GM12801 (cell line): Measurements from ENCODE around the gene PHACTR1.

Experiments used
- TF ChIP-seq, protein P1 (sequence below): IDR thresholded peaks from one replicate; pipeline ENCODE4 v1.5.1; 2011; ENCODE audit warnings: control low read depth; ENCODE audit not compliant: insufficient read length; ENCODE audit errors: extremely low read depth

Gene PHACTR1

DNA sequence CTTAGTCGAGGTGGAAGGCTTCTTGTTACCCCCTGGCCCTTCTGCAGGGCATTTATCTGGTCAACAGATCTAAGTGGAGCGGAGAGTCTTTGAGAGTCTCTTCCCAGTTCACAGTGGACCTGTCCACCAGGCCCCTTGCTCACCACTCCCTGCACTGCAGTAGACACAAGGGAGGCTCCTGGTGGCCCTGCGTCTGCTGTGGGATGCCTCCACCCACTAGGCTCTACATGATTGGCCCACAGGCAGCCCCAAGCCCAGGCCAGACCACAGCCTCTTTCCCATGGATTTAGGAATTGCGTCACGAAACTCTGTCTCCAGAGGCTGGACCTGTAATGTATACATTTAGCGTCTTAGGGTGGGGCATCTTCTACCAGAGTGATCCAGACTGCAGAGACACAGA, 583.4 kb downstream of the PHACTR1 start:
- TF ChIP-seq, protein P1, sequence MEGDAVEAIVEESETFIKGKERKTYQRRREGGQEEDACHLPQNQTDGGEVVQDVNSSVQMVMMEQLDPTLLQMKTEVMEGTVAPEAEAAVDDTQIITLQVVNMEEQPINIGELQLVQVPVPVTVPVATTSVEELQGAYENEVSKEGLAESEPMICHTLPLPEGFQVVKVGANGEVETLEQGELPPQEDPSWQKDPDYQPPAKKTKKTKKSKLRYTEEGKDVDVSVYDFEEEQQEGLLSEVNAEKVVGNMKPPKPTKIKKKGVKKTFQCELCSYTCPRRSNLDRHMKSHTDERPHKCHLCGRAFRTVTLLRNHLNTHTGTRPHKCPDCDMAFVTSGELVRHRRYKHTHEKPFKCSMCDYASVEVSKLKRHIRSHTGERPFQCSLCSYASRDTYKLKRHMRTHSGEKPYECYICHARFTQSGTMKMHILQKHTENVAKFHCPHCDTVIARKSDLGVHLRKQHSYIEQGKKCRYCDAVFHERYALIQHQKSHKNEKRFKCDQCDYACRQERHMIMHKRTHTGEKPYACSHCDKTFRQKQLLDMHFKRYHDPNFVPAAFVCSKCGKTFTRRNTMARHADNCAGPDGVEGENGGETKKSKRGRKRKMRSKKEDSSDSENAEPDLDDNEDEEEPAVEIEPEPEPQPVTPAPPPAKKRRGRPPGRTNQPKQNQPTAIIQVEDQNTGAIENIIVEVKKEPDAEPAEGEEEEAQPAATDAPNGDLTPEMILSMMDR = no peak

DNA sequence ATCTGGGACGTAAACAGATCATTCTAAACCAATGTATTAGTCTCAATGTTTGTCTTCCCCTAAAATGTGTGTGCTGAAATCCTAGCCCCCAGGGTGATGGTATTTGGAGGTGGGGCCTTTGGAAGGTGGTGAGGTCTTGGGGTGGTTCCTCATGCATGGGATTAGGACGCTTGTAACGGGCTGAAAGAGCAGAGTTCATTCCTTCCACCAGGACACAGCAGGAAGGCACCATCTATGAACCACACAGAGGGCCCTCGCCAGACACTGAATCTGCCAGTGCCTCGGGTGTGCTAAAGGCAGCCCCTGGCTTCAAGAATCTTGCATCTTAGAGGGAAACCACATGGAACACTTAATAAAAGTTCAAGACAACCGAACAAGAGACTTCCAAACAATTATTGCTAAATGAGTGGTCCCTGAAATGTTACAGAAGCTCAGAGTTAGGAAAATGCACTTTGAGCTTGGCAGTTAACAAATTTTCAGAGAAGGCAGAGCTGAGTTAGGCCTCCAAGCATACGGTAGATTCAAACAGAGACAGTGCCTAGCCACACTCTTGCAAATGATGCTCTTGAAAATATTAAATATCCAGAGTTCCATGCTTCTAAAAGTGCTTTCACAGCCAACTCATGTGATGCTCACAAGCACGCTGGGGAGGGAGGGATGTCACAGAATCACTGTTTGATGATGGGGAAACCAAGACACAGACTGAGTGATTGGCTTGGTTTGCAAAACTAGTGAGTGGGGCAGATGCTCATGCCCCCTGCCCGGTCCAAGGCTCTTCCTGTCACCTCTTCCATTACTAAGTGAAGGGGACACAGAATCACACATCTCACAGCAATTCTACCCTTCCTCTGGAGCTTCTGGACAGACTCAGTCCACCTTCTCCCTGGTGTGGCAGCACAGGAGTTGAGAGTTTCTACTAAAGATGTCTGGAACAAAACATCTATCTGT, 584.4 kb downstream of the PHACTR1 start:
- TF ChIP-seq, protein P1 = no peak

DNA sequence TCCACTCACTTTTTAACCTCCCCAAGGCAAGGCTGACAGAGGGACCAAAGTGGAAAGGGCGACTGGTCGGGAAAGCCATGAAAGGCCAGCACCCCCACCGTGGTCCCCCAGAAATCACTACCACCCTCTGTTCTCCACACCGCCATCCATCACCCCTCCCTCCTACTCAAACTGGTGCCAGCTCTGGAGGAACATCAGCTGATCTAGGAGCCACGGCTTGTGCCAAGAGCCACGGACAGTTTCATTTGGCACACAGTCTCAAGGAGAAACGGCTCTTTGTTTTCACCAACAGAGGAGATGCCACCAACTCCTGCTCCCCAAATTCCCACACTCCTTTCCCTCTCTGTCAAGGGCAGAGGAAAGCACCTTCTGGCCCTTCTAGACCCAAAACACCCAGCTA, 585.7 kb downstream of the PHACTR1 start:
- TF ChIP-seq, protein P1 = no peak

DNA sequence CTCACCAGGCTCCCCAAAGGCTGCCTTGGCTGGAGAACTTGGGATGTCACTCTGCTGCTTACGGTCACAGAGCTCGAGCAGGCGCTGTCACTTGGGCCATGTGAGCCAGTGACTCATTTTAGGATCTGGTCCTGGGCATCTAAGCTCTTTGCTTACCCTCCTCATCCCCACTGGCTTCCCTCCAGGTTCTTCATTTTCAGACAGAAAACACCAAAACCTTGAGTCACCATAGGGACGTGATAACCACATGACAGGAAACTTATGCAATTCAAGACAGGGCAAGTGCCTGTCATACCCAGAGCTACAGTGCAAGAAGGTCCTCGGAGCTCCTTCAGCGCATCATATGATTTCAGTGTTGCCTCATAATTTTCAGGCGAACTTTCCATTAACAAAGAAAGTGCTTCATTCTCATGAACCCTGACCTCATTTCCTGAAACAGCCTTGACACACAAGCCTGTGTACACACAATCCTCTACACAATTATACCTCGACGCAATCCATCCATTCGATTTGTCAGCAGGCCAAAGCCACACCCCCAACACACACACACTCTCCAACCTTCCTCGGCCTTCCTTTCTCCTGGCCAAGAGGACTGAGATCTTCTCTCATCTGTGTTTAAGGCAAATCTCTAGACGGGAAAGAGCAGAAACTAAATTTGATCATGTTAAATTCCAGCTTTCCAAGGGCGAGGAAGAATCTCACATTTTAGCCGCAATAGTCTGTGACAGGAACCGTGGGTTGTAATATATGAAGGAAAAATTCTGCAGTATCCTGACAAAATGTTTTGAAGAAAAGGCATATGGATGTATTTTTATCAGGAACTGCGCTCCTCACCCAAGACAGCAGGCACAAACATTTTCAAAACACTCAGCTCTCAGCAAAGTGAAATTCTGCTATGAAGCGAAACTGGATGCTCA, 586.4 kb downstream of the PHACTR1 start:
- TF ChIP-seq, protein P1 = no peak

DNA sequence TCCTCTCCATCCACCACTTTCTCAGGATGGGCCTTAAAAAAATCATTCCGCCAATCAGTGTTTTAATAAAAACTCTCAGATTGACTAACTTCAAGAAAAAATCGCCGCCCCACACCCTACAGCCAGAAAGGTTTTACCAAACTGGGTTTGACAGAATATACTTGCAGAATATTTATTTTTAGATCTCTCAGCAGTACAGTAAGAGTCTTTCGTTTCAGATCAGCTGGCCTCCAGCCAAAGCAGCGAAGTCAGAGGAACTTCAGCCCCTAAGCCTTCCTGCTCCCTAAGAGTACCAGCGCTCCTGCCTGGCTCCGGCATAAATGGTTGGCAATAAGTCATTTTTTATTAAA, 587.1 kb downstream of the PHACTR1 start:
- TF ChIP-seq, protein P1 = no peak

DNA sequence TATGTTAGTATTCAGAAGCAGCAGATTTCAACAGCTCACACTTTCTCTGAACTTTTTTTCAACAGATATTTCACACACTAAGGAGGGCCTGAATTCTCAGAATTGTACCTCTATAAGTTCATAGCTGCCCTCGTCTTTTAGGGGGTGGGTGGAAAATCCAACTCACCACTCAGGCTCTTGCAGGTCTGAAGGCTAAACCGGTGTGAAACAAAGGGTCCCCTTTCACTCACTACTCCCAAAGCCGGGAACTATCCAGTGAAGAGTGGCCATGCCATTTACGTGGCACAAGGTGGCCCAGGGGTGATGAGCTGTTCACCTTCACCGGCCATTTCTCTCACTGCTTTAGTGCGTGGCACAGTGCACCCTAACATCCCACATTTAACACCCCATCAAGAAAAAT, 587.5 kb downstream of the PHACTR1 start:
- TF ChIP-seq, protein P1 = no peak

DNA sequence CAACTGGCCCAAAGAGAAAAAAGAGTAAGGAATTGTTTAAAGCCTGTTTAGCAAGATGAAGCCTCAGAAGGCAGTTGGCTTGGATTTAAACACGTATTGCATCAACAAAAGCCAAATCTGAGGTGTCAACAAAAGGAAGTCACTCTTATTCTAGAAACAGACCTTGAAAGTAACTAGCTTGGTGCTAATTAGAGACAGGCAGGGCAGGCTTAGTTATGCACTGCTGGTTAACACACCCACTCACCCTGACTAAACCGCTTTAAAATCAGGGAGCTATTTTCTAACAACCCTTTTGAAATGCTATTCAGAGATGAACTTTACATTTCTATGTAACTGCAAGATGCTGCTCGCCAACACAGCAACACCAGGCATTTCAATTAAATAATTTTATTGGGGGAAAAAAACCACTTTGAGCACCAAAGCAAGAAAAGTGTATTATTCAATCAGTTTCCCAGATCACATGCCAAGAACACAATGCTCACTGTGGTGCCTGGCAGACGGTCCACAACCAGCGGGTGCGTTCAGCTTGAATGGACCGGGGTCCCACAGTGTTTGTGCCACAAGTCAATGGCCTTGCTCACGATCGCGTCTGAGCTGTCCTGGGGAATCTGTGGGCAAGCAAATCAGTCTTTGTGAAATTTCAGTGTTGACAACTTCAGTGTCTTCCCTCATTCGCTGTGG, 588.2 kb downstream of the PHACTR1 start:
- TF ChIP-seq, protein P1 = no peak
